ENCODE data around the gene DLG5. TPM values are rescaled to one million over a fixed set of nuclear protein-coding genes. Genes with fewer than 3 reads are reported as not detected.
A peak's percentile ranks its signal among the peaks of the same experiment; 100 is the strongest.

DLG5 gene
- total RNA-seq, 2 experiments from 2014 or later = 3.2 to 3.5 TPM

DNA sequence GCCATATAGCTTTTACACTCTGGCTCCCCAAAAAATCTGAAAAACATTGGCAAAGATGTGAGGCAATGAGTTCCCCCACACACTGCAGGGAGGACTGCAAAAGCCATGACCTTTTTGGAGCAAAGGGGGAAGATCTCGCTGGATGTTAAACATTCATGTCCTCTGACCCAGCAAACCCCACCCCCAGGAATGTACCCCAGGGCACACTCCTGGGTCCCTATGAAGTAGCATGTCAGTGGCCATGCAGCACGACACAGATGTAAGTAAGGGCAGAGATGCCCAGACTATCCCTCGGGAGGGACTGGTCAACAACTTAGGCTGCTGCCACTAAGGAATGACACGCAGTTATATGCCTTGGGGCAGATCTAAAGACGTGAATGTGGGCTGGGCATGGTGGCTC lies 100.6 kb downstream of the DLG5 start:
- Mint-ChIP-seq H3K4me1 (ENCODE audit: low read depth) (peaks cover 2% of the 10 kb centered on the region), H3K27ac (no peak overlapping the region), H3K4me3 (no peak overlapping the region), H3K27me3 (ENCODE audit: low read depth) (no peaks in the 10 kb centered on the region), H3K36me3 (ENCODE audit: low read depth) (no peaks in the 10 kb centered on the region), H3K9me3 (ENCODE audit: insufficient read depth) (no peaks in the 10 kb centered on the region)
- DNase-seq (no peak), ATAC-seq (no peak)
- CTCF ChIA-PET = no interaction called here
- POLR2A ChIA-PET = interaction anchor here (0.7 kb wide), 1 partner anchor 11 kb away, joined by 3 read pairs; no protein-coding TSS in a partner anchor

DNA sequence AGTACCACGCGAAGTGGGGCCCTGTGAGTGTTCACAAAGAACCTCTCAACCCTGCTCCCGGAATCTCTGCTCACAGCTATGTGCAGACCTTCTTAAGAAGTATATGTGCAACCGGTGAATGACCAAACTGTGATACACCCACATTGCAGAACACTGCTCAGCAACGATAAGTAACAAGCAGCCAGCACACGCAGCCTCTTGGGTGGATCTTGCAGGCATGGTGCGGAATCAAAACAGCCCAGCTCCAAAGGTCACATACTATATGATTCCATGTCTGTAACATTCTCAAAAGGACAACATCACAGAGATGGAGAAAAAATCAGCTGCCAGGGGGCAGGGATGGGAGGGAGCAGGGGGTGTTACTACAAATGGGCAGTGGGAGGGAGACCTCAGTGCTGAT lies 101.6 kb downstream of the DLG5 start:
- ChIA-PET CTCF (interaction anchor here (0.6 kb wide), 1 partner anchor 102 kb away, joined by 3 read pairs; no protein-coding TSS in a partner anchor), POLR2A (interaction anchor here (0.6 kb wide), 1 partner anchor 581 kb away, joined by 6 read pairs; no protein-coding TSS in a partner anchor)
- H3K4me3 Mint-ChIP-seq = no peak overlapping the region
- no peaks in the 10 kb centered on the region for H3K36me3 Mint-ChIP-seq (ENCODE audit: low read depth)
- H3K4me1 Mint-ChIP-seq (ENCODE audit: low read depth) = peaks cover 10% of the 10 kb centered on the region
- ATAC-seq = no peak
- DNase-seq = no peak
- H3K27ac Mint-ChIP-seq = no peak overlapping the region
- no peaks in the 10 kb centered on the region for H3K27me3 Mint-ChIP-seq (ENCODE audit: low read depth)
- H3K9me3 Mint-ChIP-seq (ENCODE audit: insufficient read depth) = no peaks in the 10 kb centered on the region

DNA sequence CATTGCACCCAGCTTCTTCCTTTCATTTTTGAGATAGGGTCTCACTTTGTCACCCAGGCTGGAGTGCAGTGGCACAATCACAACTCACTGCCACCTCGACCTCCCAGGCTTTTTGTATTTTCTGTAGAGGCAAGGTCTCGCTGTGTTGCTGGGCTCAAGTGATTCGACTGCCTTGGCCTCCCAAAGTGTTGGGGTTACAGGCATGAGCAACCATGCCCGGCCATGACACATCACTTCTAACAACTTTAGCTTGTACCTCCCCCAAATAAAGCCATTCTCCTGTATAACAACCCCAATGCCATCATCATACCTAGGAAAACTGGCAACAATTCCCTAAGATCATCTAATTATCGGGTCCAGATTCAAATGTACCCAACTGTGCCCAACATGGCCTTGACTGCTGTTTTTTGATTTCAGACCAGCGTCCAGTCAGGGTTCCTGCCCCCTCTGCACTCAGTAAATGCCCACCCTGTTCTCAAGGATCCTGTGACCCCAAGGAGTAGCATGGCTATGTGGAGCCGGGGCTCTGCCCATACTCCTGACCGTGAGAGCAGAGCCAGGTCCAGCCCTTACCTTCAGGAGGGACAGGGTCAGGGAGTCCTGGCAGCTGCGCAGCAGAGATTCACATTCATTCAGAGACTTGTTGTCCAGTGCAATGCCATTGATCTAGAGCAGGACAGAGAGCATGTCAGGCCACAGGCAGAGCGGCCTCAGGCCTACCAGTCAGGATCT lies 102.6 kb downstream of the DLG5 start:
- POLR2A ChIA-PET = no interaction called here
- DNase-seq (no peak), ATAC-seq (no peak)
- no peaks in the 10 kb centered on the region for H3K36me3 Mint-ChIP-seq (ENCODE audit: low read depth)
- H3K27me3 Mint-ChIP-seq (ENCODE audit: low read depth) = no peaks in the 10 kb centered on the region
- H3K9me3 Mint-ChIP-seq (ENCODE audit: insufficient read depth) = no peaks in the 10 kb centered on the region
- CTCF ChIA-PET = interaction anchor here (1.5 kb wide), 1 partner anchor 14 kb away, joined by 3 read pairs; no protein-coding TSS in a partner anchor
- no peak overlapping the region for H3K27ac Mint-ChIP-seq
- peaks cover 10% of the 10 kb centered on the region for H3K4me1 Mint-ChIP-seq (ENCODE audit: low read depth)
- H3K4me3 Mint-ChIP-seq = no peak overlapping the region

DNA sequence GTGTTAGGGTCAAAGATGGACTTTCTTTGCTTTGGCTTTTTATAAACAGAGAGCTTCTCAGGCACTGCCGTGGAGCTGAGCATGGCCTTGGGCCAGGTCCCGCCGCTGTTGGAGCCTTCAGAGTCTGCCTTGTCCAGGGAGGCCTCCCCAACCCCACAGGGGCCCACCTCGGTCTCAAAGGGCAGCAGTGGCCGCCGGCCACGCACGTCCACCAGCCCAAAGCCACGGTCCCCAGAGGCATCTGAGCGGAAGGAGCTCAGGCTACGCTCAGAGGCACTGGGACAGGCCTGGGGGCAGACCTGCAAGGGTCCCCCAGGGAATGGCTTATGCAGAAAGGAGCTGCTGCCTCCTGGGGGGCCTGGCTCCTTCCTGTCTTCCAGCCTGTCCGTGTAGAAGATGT lies 105.0 kb downstream of the DLG5 start:
- CTCF ChIA-PET = interaction anchor here (1.5 kb wide), 1 partner anchor 17 kb away, joined by 6 read pairs; no protein-coding TSS in a partner anchor
- POLR2A ChIA-PET = no interaction called here
- no peak for DNase-seq
- no peaks in the 10 kb centered on the region for H3K27me3 Mint-ChIP-seq (ENCODE audit: low read depth)
- H3K4me1 Mint-ChIP-seq (ENCODE audit: low read depth) = peaks cover 10% of the 10 kb centered on the region
- H3K9me3 Mint-ChIP-seq (ENCODE audit: insufficient read depth) = no peaks in the 10 kb centered on the region
- no peak for ATAC-seq
- no peaks in the 10 kb centered on the region for H3K36me3 Mint-ChIP-seq (ENCODE audit: low read depth)
- H3K27ac Mint-ChIP-seq = no peak overlapping the region
- no peak overlapping the region for H3K4me3 Mint-ChIP-seq

DNA sequence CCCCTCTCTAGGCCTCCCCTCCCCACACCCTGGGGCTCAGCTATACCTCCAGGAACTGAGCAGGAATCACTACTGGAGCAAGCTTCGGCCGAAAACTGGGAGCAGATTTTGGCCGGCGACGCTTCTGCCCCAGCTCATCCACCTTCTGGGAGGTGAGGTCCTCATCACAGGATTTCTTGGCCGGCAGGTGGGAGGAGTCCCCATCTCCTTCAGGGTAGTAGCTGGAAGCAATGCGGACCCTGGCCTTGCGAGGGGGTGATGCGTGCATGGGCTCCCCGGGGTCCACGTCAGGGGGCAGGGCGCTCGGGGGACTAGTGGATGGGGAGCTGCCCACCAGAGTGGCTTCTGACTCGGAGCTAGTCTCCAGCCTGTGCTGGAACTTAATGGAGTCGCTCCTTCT lies 105.5 kb downstream of the DLG5 start:
- ChIA-PET POLR2A (no interaction called here), CTCF (interaction anchor here (1.5 kb wide), 1 partner anchor 17 kb away, joined by 6 read pairs; no protein-coding TSS in a partner anchor)
- DNase-seq = no peak
- Mint-ChIP-seq H3K4me1 (ENCODE audit: low read depth) (peaks cover 10% of the 10 kb centered on the region), H3K4me3 (no peak overlapping the region), H3K27ac (no peak overlapping the region), H3K27me3 (ENCODE audit: low read depth) (no peaks in the 10 kb centered on the region), H3K36me3 (ENCODE audit: low read depth) (no peaks in the 10 kb centered on the region), H3K9me3 (ENCODE audit: insufficient read depth) (no peaks in the 10 kb centered on the region)
- ATAC-seq = no peak

DNA sequence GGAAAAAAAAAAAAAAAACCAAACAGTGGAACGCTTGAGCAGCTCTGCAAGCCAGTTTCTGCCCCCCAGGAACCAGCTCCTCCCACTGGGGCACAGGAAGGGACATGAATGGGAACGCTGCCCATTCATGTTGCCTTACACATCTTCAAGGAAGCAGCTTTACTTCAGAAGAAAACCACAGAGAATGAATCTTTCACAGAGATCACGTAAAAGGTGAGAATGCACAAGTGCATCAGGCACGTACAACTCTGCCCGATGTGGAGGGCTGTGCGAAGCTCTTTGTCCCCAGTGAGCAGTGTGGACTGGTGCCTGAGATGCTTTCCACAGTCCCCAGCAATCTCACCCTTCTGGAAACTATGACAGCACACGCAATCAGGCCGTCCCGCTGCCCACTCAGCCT lies 106.2 kb downstream of the DLG5 start:
- DNase-seq (no peak), ATAC-seq (peak; percentile 38)
- Mint-ChIP-seq H3K27me3 (ENCODE audit: low read depth) (no peaks in the 10 kb centered on the region), H3K4me1 (ENCODE audit: low read depth) (peaks cover 10% of the 10 kb centered on the region), H3K9me3 (ENCODE audit: insufficient read depth) (no peaks in the 10 kb centered on the region), H3K36me3 (ENCODE audit: low read depth) (no peaks in the 10 kb centered on the region), H3K27ac (peak overlapping the region; percentile 37), H3K4me3 (no peak overlapping the region)
- ChIA-PET CTCF (interaction anchor here (1.5 kb wide), 1 partner anchor 18 kb away, joined by 6 read pairs; no protein-coding TSS in a partner anchor), POLR2A (no interaction called here)

DNA sequence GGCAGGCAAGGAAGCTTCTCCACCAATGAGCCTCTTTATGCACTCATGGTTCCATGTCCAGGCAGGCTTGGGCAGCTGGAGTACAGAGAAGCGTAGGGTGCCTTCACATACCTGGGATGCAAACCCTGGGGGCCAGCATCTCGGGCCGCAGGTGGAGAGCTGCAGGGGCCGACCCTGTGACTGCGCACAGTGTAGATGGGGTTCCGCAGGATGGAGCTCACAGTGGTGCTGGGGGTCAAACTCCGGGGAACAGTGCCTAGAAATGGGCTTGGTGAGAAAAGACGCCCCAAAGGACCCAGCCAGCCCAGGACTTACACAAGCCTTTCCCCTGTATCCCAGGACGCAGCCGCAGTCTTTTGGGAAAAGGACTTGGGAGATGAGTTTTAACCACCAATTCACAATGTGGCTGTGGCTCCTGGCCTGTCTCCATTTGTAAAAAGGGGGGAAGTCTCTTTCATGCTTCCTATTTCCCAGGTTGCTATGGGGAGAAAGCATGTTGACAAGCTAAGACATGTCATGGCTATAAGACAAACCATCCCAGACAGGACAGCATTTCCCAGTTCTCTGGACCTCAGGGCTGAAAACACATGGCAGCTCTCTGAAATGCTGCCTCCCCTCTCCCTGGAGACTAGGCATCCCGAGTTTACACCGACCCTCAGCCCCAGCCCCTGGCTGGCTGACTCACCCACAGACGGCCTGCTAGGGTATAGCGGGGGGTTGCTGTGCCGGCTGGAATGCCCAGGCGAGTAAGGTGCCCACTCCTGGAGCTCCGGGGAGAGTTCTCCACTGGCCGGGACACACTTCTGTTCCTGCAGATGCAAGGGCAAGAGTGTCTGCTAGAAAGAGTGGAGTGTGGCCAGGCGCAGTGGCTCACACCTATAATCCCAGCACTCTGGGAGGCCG lies 107.1 kb downstream of the DLG5 start:
- H3K9me3 Mint-ChIP-seq (ENCODE audit: insufficient read depth) = no peaks in the 10 kb centered on the region
- H3K27ac Mint-ChIP-seq = no peak overlapping the region
- ATAC-seq (no peak), DNase-seq (no peak)
- H3K36me3 Mint-ChIP-seq (ENCODE audit: low read depth) = no peaks in the 10 kb centered on the region
- peaks cover 10% of the 10 kb centered on the region for H3K4me1 Mint-ChIP-seq (ENCODE audit: low read depth)
- ChIA-PET CTCF (interaction anchor here (1.3 kb wide), 1 partner anchor 10 kb away, joined by 4 read pairs; no protein-coding TSS in a partner anchor), POLR2A (interaction anchor here (1.0 kb wide), 1 partner anchor 46 kb away, joined by 3 read pairs; no protein-coding TSS in a partner anchor)
- H3K4me3 Mint-ChIP-seq = no peak overlapping the region
- H3K27me3 Mint-ChIP-seq (ENCODE audit: low read depth) = no peaks in the 10 kb centered on the region

DNA sequence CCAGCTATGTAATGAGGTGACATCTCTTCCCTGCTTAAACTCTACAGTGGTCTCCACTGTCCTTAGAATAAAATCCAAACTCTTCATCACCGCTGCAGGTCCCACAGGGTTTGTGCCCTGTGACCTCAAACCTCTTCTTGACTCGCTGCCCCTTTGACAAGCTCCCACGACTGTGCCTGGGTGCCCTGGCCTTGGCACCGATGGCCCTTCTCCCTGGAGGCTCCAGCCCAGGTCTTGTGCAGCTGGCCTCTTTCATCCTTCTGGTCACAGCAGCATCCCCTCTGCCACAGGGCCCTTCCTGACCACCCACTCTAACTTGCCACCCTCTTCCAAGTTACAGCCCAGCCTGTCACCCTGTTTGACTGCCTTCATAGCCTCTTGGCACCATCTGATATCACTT lies 108.2 kb downstream of the DLG5 start:
- DNase-seq = no peak
- H3K27me3 Mint-ChIP-seq (ENCODE audit: low read depth) = no peaks in the 10 kb centered on the region
- H3K27ac Mint-ChIP-seq = no peak overlapping the region
- ATAC-seq = no peak
- H3K9me3 Mint-ChIP-seq (ENCODE audit: insufficient read depth) = no peaks in the 10 kb centered on the region
- no peak overlapping the region for H3K4me3 Mint-ChIP-seq
- ChIA-PET CTCF (interaction anchor here (1.3 kb wide), 1 partner anchor 9 kb away, joined by 4 read pairs; no protein-coding TSS in a partner anchor), POLR2A (interaction anchor here (1.0 kb wide), 1 partner anchor 45 kb away, joined by 3 read pairs; no protein-coding TSS in a partner anchor)
- no peaks in the 10 kb centered on the region for H3K36me3 Mint-ChIP-seq (ENCODE audit: low read depth)
- peaks cover 10% of the 10 kb centered on the region for H3K4me1 Mint-ChIP-seq (ENCODE audit: low read depth)

DNA sequence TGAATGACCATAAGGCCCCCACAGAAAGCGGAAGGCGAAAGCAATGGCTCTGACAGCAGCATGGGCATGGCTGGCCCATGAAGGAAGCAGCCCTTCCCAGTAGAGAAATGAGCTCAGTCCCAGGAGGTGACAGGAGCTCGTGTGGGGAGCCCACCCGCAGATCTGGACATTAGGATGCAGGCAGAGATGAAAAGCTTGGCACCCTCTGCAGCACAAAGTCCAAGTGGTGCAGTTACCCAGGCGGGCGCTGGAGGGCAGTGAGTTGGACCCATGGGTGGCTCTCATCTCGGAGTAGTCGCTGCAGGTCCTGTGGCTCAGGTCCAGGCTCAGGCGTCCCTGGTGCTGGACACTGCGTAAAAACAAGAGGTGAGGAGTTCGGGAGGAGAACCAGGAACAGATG lies 109.0 kb downstream of the DLG5 start:
- DNase-seq (no peak), ATAC-seq (no peak)
- H3K4me1 Mint-ChIP-seq (ENCODE audit: low read depth) = peaks cover 10% of the 10 kb centered on the region
- CTCF ChIA-PET = no interaction called here
- no peaks in the 10 kb centered on the region for H3K27me3 Mint-ChIP-seq (ENCODE audit: low read depth)
- no peaks in the 10 kb centered on the region for H3K36me3 Mint-ChIP-seq (ENCODE audit: low read depth)
- H3K9me3 Mint-ChIP-seq (ENCODE audit: insufficient read depth) = no peaks in the 10 kb centered on the region
- no peak overlapping the region for H3K4me3 Mint-ChIP-seq
- H3K27ac Mint-ChIP-seq = no peak overlapping the region
- POLR2A ChIA-PET = no interaction called here

DNA sequence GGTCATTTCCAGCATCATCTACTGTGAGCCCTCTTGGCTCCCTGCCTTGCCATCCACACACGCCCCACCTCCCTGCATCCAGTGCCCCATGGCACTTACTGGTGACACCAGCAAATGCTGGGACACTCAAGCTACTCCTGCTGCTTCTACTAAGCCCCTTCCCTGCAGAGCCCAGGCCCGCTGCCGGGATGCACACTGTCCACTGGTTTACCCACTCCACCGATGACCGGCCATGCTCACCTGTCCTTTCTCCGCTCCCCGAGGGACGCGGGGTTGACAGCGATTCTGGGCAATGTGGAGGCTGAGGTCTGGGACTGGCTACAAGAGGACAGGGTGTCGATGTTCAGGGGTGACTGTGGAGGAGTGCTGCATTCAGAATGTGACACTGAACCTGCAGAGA lies 110.2 kb downstream of the DLG5 start:
- ChIA-PET POLR2A (interaction anchor here (0.6 kb wide), 1 partner anchor 17 kb away, joined by 4 read pairs; no protein-coding TSS in a partner anchor), CTCF (no interaction called here)
- DNase-seq (no peak), ATAC-seq (no peak)
- Mint-ChIP-seq H3K27ac (no peak overlapping the region), H3K9me3 (ENCODE audit: insufficient read depth) (no peaks in the 10 kb centered on the region), H3K36me3 (ENCODE audit: low read depth) (no peaks in the 10 kb centered on the region), H3K4me3 (no peak overlapping the region), H3K4me1 (ENCODE audit: low read depth) (peaks cover 10% of the 10 kb centered on the region), H3K27me3 (ENCODE audit: low read depth) (no peaks in the 10 kb centered on the region)

DNA sequence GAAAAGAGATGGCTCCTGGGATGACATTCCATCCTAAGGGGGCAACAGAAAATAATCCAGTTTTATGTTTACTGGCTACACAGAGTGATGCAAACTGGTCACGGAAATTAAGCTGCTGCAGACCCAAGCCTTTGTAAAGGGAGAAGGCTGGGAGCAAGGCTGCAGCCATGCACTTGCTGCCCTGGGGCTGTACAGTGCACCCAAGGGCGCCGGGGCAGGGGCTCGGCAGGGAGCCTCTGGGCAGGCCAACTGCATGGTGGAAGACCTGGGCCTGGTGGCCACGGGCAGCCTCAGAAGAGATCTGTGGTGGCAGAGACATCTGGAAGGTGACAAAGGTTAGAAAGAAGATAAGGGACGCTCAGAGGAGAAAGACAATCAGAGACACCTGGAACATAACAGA lies 113.8 kb downstream of the DLG5 start:
- CTCF ChIA-PET = no interaction called here
- no peaks in the 10 kb centered on the region for H3K36me3 Mint-ChIP-seq (ENCODE audit: low read depth)
- no peak for DNase-seq
- no peak overlapping the region for H3K27ac Mint-ChIP-seq
- no peaks in the 10 kb centered on the region for H3K4me1 Mint-ChIP-seq (ENCODE audit: low read depth)
- POLR2A ChIA-PET = interaction anchor here (0.6 kb wide), 1 partner anchor 387 kb away, joined by 3 read pairs; no protein-coding TSS in a partner anchor
- H3K27me3 Mint-ChIP-seq (ENCODE audit: low read depth) = no peaks in the 10 kb centered on the region
- no peak overlapping the region for H3K4me3 Mint-ChIP-seq
- no peak for ATAC-seq
- no peaks in the 10 kb centered on the region for H3K9me3 Mint-ChIP-seq (ENCODE audit: insufficient read depth)

All from activated CD8-positive, alpha-beta T cell treated with anti-CD3 and anti-CD28 coated beads, Interleukin-2, amount 10 ng/mL, durations not matched to agents 7 days and 5 days (primary cell).